RPMI7951 (cell line): Measurements from ENCODE around the gene CDC42BPA. TPM values are rescaled to one million over a fixed set of nuclear protein-coding genes. Genes with fewer than 3 reads are reported as not detected.
A peak's percentile ranks its signal among the peaks of the same experiment; 100 is the strongest.

Source experiments
- DNase-seq: peaks from one replicate; pipeline ENCODE4 v3.0.0-alpha.2; 2012; ENCODE audit warnings: low read depth
- total RNA-seq: library from RNA; depleted of rRNA; stranded (reverse); fragments of >200 nt; shearing (Covaris generic); gene quantifications from 2 replicates; pipeline ENCODE4 v1.2.3, GENCODE V29; 2014

CDC42BPA gene
- total RNA-seq, 1 experiment from 2014 or later: 25.8 TPM

DNA sequence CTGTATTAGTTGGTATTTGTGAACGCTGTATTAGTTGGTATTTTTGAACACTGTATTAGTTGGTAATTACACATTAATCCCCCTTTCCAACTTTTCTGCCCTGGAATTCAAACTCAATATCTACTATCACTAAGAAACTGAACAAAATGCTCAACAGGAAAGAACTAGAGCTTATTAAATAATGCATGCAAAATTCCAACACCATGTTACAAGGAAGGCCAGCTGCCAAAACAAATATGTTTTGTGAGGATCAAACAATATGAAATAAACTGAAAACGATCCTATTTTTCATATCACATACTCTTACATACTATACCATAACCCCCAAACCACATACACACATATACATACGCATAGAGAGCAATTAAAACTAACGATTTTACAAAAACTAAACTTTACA is 104.9 kb downstream of the CDC42BPA start:
- DNase-seq: no peak

DNA sequence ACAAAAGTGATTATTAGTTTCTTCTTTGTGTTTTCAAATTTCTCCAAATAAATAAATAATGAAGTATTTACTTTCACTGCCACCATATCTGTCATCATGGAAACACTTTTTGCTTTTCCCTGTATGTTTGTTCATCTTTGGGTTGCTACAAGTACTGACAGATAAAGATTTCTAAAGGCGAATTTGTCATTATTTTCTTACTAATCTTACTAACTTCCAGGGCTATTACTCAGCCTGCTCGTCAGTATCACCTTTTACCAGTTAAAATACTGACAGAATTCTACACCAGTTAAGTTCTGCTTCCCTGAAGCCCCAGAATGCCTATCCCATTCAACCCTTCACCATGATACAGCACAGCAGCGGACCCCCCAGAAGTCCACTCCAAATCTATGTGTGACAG is 106.1 kb downstream of the CDC42BPA start:
- DNase-seq: no peak

DNA sequence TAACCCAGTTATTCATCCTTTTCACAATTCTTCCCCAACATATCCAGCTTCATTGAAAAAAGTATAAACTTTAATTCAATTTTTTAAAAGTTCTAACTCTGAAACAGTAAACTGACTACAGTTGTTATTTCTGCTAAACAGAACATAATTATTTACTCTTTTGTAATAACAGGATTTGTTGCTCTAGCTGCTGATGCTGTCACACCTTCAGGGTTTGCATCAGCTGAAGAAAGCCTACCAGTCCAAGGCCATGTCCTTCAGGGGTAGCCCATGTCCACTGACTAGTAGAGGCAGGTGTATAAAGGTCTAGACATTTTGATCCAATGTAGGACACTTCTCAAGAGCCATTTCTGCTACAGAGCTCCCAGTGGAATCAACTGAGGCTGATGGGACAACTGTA is 107.7 kb downstream of the CDC42BPA start:
- DNase-seq: no peak

DNA sequence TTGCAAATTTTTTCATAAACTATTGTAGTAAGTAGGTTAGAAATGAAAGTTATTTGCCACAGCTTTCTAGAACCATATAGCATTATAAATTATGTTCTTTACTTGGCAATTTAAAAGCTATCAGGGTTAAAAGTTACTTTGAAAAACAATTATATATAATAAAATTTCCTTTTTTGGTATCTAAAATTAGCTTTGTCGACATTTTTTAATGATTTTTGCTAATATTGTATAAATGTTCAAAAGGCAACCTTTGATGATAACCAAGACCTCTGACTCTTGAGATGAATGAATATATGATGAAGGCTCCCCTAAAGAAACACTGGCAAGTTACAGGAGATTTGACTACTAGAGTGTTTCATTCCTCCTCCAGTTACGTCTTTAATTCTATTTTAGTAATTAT is 121.2 kb downstream of the CDC42BPA start:
- DNase-seq: no peak

DNA sequence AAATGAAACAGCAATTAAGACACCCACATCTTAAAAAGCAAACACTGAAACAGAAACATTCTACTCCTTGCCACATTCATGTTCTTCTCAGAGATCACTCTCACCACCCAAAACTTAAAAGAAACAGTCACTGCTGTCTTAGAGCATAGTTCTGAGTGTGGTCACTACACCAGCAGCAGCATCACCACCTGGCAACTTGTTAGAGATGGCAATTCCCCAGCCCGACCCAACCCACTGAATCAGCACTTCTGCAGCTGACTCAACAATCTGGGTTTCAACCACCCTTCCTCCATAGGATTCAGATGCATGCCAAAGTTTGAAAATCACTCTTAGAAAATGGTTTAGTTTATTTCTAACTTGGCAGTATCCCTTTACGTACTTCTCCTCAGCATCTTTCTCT is 126.1 kb downstream of the CDC42BPA start:
- peak; percentile 87 for DNase-seq

DNA sequence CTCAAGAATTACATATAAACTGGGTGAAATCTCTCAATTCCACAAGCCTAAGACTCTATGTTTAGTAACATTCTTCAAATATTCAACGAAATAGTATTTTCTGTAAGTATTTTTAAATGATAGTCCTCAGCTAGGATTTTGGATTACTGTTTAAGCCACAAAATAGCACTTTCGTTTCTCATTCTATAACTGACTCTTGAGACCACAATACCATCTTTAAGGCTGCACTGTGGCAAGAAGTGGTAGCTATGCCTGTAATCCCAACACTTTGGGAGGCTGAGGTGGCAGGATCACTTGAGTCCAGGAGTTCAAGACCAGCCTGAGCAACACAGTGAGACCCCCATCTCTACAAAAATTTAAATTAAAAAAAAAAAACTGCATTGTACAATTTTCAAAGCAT is 126.7 kb downstream of the CDC42BPA start:
- no peak for DNase-seq

DNA sequence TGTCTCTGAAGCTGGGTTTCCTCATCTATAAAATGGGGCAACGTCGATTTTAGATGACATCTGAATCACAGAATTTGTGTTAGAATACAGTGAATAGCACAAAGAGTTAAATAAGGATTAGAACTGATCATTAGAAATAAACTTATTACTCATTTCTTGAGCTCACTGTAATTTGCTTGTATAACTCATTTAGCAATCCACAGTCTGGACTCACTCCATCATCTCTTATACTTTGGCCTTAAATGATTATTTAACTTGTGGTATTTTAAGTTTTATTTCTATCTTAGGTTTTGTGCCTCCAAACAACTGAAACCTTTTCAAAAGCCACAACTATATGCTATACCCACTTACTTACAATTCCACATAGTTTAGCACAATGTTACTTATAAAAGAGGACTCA is 128.0 kb downstream of the CDC42BPA start:
- no peak for DNase-seq

DNA sequence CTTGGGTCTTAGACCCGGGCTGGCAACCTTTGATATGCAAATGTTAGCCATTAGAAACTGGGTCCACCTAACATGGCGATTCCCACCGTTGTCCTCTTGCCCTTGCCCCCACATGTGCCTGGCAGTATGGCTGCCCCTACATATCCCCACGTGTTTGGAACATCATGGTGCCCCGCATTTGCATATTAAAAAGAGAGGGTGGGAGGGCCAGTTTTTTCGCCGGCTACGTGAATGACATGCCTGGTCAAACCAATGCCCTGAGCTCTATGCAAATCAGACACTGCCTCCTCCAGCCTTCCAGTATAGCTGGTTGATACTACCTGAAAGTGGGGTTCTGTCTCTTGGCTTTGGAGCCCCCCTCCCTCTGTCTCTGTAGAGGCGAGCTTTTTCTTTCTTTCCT is 133.0 kb downstream of the CDC42BPA start:
- DNase-seq: no peak

DNA sequence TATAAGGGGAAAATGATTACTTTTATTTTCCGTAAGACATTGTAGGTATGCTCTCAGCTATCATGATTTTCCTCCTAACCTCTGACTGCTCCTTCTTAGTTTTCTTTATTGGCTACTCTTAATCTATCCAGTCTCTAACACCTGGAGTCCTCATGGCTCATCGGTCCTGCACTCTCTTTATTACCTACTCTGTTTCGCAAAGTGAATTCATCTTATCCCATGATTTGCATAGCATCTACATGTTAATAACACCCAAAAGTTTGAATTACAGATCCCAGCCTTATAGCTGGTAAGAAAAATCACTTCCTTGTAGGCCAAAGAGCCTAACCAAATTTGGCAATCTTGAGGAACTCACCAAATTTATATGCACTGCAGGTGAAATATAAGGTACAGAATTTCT is 136.3 kb downstream of the CDC42BPA start:
- DNase-seq: no peak

DNA sequence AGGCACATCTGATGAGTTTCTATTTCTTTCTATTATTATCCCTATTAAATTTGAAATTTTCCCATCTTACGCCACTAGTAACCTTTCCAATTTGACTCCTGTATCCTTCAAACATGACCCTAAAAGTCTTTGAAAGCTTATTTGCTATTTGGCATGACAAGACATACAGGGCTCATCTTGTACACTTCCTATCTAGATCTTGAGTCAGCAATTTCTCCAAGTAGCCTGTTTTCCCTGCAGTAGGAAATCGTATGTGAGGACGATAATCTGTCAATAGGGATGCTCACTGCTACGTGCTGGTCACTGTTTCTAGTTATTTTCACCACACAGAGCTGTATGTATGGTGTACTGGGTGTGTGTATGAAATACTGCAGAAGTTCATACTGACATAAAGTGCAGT is 142.7 kb downstream of the CDC42BPA start:
- no peak for DNase-seq

DNA sequence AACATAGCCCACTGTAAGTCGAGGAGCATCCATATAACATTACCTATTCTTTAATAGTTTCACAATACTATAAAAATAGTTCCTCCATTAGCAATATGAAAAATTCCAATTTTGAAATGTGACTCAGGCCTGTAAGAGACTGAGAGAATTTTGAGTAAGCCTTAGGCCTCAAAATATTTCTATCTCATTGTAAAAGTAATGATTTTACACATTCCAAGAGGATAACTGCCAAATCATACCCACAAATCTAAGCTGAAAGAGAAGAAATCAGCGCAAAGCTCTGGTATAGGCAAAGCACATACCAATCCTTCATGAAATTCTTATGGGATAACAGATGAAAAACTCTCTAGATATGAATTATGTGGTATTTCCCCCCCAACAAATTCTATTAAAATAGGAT is 144.1 kb downstream of the CDC42BPA start:
- DNase-seq: no peak

DNA sequence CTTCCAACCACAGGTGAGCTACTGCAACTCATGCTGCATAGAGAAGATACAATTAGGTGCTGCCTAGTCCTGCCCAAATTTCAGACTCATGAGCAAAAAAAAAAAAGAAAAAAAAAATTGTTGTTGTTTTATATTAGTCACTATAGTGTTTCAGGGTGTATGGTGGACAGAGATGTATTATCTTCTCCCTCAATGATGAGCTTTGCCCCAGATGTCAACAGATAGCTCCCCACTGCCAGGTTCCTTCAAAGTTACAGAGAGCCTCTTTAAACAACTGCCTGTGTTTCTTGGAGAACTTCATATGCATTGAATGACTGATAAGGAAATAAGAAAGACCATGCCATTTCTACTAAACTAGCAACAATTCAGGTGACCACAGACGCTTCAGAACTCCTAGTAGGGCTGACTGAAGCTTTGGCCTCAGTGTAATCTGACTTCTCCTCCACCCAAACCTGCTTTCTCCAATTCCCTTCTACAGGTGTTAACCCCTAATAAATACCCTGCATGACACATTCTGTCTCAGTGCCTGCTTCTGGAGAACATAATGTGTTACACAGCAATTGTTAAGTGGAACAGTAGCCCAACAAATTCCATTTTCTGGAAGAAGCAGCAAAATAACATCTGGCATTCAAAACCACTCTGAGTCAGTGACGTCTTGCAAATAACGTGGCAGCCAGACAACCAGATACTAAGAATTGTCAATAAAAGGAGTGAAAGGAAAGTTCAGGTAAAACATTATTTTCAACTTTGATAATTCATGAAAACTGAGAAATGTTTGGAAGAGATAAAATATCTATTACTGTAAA is 147.7 kb downstream of the CDC42BPA start:
- DNase-seq: peak; percentile 7

DNA sequence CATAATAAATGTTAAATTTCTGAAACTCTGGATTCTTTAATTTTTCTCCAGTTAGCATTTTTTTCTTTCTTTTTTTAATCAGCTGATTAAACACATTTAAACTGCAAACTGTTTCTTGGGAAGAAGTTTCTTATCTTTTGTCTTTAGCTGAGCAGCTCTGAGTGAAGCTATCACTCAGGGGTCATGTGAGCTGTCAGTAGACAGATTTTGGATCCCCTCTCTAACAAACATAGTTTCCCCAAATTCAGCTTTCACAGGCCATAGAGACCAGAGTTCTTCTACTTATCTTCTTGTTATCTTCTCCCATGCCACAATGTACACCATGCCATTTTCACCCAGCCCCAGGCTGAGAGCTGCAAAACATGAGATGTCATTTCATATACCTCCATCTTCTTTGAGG is 148.9 kb downstream of the CDC42BPA start:
- DNase-seq: no peak

DNA sequence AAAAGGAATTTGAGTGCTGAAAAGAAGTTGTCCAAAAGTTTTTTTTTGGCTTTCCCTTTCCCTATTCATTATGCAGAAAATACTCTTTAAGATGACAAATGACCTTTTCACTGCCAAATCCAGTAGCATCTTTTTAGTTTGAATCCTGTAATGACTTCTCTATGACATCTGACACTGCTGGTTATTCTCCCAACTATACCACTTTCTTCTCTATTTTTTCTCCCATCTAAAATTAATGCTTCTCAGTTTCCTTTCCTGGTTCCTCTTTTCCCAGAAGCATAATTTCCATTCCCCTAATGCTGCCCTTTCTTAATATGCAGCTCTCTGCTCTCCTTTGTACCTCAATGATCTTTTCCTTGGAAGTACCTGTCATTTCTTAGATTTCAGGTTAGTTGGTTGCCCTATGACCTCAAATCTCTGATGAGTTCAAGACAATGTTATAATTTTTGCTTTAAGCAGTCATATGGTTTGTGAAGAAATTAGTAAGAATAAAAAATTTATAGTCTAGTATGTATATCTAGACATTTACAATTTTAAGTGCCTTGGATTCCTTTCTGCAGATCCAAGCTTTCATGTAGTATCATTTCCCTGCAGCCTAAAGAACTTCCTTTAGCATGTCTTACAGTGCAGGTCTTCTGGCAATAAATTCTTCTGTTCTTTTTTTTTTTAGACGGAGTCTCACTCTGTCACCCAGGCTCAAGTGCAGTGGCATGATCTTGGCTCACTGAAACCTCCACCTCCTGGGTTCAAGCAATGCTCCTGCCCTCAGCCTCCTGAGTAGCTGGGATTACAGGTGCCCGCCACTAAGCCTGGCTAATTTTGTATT is 150.8 kb downstream of the CDC42BPA start:
- DNase-seq: no peak

DNA sequence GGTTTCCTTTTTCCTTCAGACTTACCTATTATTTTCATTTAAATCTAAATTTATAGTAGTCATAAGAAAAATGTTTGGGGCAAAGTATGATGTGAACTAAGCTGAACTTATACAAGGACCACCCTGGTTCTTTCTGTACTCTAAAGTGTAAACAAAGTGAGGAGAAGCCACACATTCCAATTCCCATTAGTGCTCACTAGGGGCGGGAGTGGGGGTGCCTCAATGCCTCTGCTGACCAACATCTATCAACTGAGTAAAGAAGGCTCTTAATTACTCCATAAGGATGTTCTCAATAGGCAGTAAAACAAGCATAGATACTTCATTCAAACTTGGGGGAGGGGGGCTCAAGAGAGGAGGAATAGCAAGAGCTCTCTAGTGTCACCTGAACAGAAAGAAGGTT is 151.7 kb downstream of the CDC42BPA start:
- no peak for DNase-seq

DNA sequence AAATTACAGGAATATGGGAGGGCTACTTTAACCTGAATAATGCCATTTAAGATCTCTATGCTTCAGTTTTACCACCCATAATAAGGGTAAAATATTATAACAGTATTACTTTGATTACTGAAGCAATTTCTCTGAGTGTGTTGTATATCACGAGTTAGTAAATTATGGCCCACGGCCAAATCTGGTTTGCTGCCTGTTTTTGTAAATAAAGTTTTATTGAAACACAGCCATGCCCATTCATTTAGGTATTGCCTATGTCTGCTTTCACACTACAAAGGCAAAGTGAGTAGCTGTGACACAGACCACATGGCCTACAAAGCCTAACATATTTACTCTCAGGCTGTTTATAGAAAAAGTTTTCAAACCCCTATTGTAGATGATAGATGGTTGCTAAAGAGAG is 156.8 kb downstream of the CDC42BPA start:
- no peak for DNase-seq

DNA sequence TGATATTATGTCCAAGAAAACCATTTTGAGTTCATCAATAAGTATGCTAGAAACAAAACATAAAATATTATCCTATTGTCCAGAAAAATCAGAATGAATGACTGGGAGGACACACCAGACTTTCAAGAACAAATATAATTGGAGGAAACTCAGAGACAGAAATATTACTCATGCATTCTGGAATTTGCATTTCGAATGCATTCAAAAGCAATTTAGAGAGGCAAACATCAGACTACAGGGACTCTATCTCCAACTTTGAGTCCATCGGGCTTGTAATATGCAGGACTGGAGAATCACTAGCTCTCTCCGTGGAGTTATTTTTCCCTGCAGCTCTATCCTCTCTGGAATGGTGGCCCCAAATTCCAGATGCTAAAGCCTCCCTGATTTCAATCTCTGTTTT is 161.8 kb downstream of the CDC42BPA start:
- DNase-seq: no peak

DNA sequence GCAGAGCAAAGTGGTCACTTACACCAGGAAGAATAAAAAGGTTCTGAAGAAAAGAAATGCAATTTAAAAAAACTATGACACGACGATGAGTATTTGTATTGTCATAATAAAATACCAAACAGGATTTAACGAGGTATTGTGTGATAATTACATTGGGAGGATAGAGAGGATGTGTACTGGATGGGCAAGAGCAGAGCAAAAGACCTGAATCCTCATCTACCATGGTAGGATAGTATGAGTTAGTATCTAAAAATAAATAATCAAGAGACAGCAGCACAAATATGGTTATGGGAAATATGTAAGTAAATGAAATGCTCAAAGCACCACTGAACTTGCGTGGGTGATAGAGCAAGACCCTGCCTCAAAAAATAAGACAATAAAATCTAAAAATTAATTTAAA is 162.6 kb downstream of the CDC42BPA start:
- DNase-seq: no peak

DNA sequence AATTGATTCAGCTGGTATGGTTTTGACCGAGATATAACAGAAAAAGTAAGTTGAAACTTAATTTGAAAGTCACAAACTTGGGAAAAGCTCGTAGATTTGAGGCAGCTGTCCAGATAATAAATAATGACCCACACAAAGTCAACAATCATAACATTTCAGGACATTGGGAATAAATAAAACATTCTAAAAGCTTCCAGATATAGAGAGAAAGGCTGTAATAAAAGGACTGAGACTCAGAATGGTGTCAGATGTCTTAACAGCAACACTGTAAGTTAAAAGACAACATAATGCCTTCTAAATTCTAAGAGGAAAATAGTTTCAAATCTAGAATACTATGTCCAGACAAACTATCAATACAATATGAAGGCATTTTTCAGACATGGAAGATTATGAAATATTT is 163.3 kb downstream of the CDC42BPA start:
- DNase-seq: no peak

DNA sequence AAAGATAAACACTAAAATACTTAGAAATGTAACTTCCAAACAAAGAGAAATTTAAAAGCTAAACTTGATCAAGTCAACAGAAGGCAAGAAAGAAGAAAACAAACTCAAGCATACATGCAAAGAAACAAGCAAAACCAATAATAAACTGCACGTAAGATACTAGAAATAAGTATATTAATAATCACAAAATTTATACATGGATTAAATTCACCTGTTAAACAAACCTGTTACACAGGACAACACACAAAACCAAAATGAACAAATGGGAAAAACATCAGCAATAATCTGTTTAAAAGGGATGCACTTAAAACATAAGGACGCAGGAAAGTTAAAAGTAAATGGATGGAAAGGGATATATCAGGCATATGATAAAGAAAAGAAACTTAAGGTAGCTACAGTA is 165.8 kb downstream of the CDC42BPA start:
- no peak for DNase-seq

DNA sequence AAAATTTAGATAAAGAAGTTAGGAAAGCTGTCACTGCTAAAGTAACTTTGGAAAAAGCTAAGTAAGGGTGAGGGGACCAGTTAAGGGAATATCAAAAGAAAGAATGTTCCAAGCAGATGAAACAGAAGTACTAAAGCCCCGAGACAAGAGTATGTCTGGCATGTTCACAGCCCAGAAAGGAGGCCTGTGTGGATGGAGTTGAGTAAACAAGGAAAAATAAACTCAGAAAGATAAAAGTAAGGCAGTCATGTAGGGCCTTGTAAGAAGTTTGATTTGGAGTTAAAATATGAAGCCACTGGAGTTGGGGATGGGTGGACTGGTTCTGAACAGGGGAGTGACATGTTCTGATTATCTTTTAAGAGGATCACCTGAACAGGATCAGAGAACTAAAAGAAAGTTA is 177.9 kb downstream of the CDC42BPA start:
- no peak for DNase-seq

DNA sequence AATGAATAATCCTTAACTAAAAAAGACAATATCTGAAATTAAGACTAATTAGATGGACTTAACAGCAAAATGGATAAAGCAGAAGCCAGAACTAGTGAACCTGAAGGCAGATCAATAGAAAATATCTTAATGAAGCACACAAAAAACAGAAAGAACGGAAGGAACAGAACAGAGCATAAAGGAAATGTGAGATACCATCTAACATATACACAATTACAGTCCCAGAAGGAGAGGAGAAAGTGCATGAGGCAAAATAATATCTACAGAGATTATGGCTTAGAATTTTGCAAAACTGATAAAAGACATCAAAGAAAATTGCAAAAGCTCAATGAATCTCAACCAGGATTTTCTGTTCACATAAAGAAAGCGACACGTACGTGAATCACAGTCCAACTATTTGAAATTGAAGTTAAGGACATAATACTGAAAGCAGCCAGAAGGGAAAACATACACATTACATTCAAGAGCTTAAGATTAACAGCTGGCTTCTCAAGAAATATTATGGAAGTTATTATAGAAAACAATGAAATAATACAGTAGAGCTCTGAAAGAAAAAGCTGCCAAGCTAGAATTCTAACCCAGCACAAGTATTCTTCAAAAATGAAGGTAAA is 182.0 kb downstream of the CDC42BPA start:
- no peak for DNase-seq
